HG03196 (cell line): ENCODE measurements around the gene FAM8A1.
"Not testable (repeated sequence)": the region's sequence is repeated elsewhere in the genome, so short reads cannot be mapped to it uniquely, and the experiment has no call there.

ENCODE experiments used
- ATAC-seq: cut with Tn5 transposase; IDR thresholded peaks from one replicate; pipeline ENCODE4 v1.9.1; 2021; ENCODE audit not compliant: unreplicated experiment

FAM8A1 gene

DNA sequence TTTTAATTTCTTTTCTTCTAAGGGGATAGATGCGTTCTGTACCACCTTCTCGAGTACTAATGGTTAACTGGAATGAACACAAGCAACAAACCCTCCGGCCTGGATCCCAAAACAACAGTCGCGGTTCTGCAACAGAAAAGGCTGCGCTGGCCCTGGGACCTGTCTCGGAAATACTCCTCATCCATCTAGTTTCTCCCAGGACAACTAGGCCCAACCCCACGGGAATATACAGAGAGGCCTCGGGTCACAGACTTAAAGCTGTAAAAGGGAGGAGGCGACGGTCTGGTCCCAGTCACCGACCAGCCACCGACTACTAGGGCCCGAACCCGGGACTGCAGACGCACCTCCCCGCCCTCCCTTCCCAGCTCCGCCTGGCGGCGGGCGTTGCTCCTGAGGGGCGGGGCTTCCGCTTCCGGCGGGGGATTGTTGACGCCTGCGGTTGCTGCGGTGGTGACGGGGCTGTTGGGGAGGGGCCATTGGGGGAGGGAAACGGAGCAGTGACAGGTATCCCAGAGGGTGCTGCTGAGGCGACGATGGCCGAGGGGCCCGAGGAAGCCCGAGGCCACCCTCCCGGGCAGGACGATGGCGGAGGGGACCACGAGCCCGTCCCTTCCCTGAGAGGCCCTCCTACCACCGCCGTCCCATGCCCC lies at the start of gene FAM8A1:
FAM8A1 (plus strand) TSS at position 426 of the 650 bp plus-strand sequence; CDS start at position 534, 108 bp downstream.
- ATAC-seq: peak; percentile 91

- ATAC-seq: no peak
Measured at GRCh38 chr6:17551383-17551958, 48.6 kb upstream of the FAM8A1 start.

- no peak for ATAC-seq
Measured at GRCh38 chr6:17552861-17553260, 47.2 kb upstream of the FAM8A1 start.

GRCh38 chr6:17556014-17556413 lies 44.1 kb upstream of the FAM8A1 start:
- no peak for ATAC-seq

GRCh38 chr6:17562636-17563035 lies 37.5 kb upstream of the FAM8A1 start:
- ATAC-seq: no peak

GRCh38 chr6:17565399-17565798 lies 34.7 kb upstream of the FAM8A1 start:
- ATAC-seq: no peak

DNA sequence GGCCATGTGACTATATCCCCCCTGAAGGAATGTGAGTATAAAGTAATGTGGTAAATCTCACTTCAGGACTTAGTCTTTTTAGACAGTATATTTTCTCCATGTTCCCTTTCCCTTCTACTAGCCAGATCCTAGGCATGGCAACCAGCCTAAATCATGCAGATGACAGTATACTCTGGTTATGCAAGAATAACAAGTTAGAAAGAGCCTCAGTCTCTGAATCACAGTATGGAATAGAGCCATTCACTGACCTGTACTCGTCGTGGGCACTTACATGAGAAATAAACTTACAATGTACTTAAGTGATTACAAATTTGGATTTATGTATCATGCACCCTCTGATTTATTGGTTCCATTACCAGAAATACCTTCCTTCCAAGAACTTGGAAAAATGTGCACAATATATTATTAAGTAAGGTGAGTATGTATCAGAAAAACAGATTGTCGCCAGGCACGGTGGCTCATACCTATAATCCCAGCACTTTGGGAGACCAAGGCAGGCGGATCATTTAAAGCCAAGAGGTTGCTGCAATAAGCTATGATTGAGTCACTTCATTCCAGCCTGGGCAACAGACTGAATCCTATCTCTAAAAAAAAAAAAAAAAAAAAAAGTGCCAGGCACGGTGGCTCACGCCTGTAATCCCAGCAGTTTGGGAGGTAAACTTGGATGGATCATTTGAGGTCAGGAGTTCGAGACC lies 25.1 kb upstream of the FAM8A1 start:
- no peak for ATAC-seq

DNA sequence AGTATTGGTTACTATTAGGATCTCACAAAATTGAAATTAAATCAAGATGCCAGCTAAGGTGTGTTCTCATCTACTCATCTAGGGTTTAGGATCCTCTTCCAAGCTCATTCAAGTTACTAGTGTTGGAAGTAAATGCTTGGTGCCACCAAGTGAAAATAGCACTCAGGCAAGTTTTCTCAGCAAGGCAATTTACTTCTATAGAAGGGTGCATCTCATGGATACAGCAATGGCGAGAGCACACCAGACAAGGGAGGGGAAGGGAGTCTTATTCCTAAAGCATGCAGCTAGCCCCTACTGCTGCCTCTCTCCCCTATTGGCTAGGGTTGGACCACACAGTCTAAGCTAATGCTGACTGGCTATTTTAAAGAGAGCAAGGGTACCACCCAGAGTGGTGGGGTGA lies 23.0 kb upstream of the FAM8A1 start:
- no peak for ATAC-seq

- ATAC-seq: no peak
Measured at GRCh38 chr6:17580518-17581048, 19.5 kb upstream of the FAM8A1 start.

- not testable (repeated sequence) for ATAC-seq
Measured at GRCh38 chr6:17581282-17581681, 18.8 kb upstream of the FAM8A1 start.

- no peak for ATAC-seq
Measured at GRCh38 chr6:17583811-17584210, 16.3 kb upstream of the FAM8A1 start.

DNA sequence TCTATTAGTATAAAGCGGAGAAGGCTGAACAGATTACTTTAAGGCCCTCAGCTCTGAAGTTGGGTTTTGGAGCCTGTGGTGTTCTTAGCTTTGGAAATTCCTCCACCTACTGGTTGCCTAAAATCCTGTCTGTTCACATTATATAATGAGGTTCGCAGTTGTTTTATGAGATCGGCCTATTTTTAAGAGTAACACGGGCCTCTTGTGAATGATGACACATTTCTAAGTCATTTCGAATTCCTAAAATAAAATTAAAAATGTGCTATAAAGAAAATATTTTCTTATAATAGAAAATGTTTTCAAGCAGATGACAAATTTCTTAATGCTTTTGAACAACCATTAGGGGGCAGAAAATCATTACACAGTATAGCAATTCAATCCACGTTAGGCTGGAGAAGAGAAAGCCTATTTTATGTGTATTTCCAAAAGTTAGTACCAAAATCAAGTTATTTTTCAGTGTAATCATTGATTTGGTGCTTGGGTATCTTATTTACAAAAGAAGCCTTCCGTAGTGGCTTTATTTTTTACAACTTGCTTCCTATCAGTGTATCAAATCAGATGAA lies 15.8 kb upstream of the FAM8A1 start:
- ATAC-seq: peak; percentile 54

DNA sequence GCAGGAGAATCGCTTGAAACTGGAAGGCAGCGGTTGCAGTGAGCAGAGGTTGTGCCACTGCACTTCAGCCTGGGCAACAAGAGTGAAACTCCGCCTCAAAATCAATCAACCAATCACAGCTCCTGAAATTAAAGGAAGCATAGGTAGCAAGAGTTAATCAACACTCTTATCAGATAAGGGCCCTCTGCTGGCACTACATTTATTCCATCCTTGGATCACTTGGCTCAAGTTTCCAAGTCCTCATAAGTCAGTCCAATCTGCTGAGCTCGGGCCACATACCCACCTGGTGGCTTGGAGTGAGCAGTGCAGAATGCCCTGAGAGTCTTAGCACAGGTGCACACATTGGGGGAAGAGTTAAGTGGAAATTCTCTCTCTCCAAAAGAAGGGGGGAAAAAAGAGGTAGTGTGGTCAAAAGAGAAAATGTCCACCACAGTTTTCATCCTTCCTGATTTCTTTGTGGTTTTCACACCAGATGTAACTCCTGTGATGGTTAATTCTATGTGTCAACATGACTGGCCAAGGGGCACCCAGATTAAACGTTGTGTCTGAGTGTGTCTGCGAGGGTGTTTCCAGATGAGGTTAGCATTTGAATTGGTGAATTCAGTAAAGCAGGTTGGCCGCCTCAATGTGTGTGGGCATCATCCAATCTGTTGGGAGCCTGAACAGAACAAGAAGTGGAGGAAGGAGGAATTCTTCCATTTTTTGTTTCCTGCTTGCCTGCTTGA lies 14.2 kb upstream of the FAM8A1 start:
- ATAC-seq: no peak

GRCh38 chr6:17586623-17587022 lies 13.5 kb upstream of the FAM8A1 start:
- not testable (repeated sequence) for ATAC-seq

DNA sequence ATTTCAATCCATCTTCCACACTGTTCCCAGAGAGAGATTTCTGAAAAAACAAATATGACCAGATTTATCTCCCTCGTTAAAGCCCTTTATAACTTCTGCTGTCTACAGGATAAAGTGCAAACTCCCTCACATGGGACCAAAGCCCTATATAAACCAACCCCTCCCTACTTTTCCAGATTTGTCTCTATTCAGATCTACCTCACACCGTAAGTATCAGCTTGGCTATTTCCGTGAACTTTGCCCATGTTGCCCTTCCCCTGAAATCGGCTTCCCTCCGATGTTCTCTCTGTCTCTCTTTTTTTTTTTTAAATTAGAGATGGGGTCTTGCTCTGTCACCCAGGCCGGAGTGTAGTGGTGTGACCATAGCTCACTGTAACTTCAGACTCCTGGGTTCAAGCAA lies 12.1 kb upstream of the FAM8A1 start:
- no peak for ATAC-seq

GRCh38 chr6:17589406-17590096 lies 10.6 kb upstream of the FAM8A1 start:
- ATAC-seq: no peak

DNA sequence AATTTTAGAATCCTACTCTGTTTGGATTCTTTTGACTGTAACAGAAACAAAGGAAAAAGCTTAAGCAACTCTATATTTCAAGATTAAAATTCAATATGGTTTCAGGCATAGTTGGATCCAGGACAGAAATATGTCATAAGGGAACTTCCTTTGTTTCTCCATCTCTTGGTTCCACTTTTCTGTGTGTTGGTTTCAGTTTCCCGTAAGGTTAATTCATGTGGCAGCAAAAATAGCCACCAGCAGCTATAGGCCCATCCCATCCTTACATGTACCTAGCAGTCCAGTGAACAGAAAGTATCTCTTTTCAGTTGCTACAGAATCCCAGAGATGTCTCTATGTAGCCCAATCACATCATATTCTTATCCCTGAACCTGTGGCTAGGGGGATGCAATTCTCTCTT lies 8.8 kb upstream of the FAM8A1 start:
- ATAC-seq: no peak

GRCh38 chr6:17593246-17593645 lies 6.9 kb upstream of the FAM8A1 start:
- ATAC-seq: no peak

GRCh38 chr6:17596085-17596484 lies 4.0 kb upstream of the FAM8A1 start:
- no peak for ATAC-seq
